AG04449 (cell line): ENCODE results near the gene IRF1.

Experiments used
- CTCF ChIA-PET: fragments of 350-600 bp; formaldehyde crosslinking; extraction: SDS; loops from one replicate; lab custom pipeline; 2021; ENCODE audit warnings: antibody characterized with exemption; lab: Yijun Ruan, JAX
- POLR2A ChIA-PET: fragments of 400-600, 350-600 bp; formaldehyde crosslinking; extraction: SDS; loops from one replicate; lab custom pipeline; 2020; ENCODE audit warnings: antibody characterized with exemption, inconsistent platforms; lab: Yijun Ruan, JAX
- DNase-seq: peaks from one replicate; pipeline ENCODE4 v3.0.0-alpha.2; 2010; ENCODE audit warnings: low read depth, low spot score
- H3K4me3 ChIP-seq: 2 replicates; pipeline ENCODE4 v1.5.1; 2011; ENCODE audit warnings: low read depth, mild to moderate bottlenecking, control low read depth, low read length
- CTCF ChIP-seq: IDR thresholded peaks from one replicate; pipeline ENCODE4 v1.5.1; 2011; ENCODE audit warnings: mild to moderate bottlenecking, moderate library complexity, low read length, control low read depth, inconsistent platforms; ENCODE audit not compliant: insufficient read depth; ENCODE audit errors: missing control alignments

The IRF1 gene

GRCh38 chr5:132471151-132471907 is 19.2 kb downstream of the IRF1 start:
- no peak for DNase-seq
- H3K4me3 ChIP-seq: no peak overlapping the region
- CTCF ChIA-PET: interaction anchor here (0.8 to 4.0 kb wide), 11 partner anchors 10 to 60 kb away, joined by 3 to 19 read pairs (median 5); partner anchors contain the start of gene IRF1
- POLR2A ChIA-PET: interaction anchor here (0.7 to 2.4 kb wide), 2 partner anchors 12 to 19 kb away, joined by 4 to 8 read pairs; partner anchors contain the start of gene IRF1
- TF ChIP-seq CTCF: no peak

DNA sequence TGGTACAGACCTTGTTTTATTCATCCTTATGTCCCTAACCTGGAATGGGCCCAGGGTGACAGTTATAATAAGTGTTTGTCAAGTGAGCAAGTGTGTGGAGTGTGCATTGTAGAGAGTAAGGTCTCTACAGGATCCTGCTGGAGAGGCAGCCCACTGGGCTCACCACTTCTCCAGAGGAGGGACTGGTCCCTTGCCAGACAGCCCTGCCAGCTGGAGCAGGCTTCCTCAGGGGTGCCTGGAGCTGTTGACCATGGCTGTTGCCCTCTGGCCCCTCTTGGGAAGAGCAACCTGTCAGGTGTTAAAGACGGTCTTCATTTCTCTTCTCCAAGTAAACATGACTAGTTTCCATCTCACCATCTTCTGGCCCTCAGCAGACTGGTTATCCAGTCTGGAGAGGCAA is 20.0 kb downstream of the IRF1 start:
- DNase-seq: no peak
- H3K4me3 ChIP-seq: no peak overlapping the region
- CTCF ChIA-PET: interaction anchor here (1.1 to 4.0 kb wide), 6 partner anchors 10 to 50 kb away, joined by 3 to 19 read pairs (median 6); no protein-coding TSS in a partner anchor
- POLR2A ChIA-PET: interaction anchor here (2.4 kb wide), 1 partner anchor 20 kb away, joined by 8 read pairs; the partner anchor contains the start of gene IRF1
- TF ChIP-seq CTCF: no peak

- TF ChIP-seq CTCF: no peak
- no peak overlapping the region for H3K4me3 ChIP-seq
- DNase-seq: no peak
- POLR2A ChIA-PET: interaction anchor here (2.4 kb wide), 1 partner anchor 20 kb away, joined by 8 read pairs; the partner anchor contains the start of gene IRF1
- CTCF ChIA-PET: interaction anchor here (1.0 to 4.0 kb wide), 12 partner anchors 8 to 84 kb away, joined by 3 to 19 read pairs (median 5); no protein-coding TSS in a partner anchor
Measured at GRCh38 chr5:132470010-132470392, 20.6 kb downstream of the IRF1 start.

DNA sequence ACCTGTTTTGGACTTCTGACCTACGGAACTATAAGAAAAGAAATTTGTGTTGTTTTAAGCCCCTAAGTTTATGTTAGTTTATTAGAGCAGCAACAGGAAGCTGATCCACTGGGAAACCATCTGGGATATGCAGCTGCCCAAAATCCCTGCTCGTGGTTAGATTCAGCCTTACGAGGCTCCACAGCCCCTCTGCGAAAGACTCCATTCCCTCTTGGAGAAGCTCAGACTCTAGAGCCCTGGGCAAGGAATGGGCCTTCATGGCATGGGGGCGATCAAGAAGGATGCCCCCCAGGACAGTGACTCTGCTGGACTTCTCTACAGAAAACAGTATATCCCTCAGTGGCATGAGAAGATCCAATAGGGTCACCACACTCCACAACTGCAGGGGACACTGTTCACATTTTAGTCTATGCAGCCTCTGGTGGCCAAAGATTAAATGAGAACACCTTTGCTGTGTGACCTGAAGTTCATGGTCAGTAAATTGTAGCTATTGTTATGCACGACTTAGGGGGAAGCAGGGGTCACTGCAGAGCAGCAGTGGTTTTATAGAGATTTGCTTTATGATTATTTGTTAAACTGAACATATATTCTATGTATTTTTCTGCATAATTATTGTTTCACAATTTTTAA is 21.1 kb downstream of the IRF1 start:
- no peak for DNase-seq
- no peak overlapping the region for H3K4me3 ChIP-seq
- ChIA-PET CTCF (interaction anchor here (1.0 to 4.0 kb wide), 12 partner anchors 9 to 84 kb away, joined by 3 to 19 read pairs (median 5); no protein-coding TSS in a partner anchor), POLR2A (interaction anchor here (0.6 to 2.4 kb wide), 3 partner anchors 21 to 26 kb away, joined by 3 to 8 read pairs (median 3); partner anchors contain the start of gene IRF1)
- TF ChIP-seq CTCF: no peak

DNA sequence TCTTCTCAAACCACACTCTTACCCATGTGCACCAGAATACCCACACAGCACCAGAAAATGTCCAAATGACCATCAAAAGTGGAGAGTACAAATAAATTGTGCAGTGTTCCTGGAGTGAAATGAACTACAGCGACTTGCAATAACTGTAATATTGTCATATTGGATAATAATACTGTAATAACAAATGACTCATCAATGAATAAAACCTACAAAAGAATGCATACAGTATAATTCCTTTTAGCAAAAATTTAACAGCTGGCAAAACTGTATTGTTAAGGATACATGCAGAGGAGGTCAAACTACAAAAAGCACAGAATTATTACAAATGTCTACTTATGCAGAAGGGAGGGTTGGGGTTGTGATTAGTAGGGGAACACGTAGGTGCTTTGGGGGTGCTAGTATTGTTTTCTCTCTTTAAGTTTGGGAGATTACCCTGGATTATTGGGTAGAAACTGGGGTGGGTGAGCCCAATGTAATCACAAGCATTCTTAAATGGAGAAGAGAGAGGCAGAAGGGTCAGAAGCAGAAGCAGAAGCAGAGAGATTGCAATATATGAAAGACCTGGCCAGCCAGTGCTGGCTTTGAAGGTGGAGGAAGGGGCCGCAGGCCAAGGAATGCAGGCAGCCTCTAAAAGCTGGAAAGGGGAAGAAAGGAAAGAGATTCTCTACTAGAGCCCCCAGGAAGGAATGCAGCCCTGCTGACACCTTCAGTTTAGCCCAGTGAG is 21.8 kb downstream of the IRF1 start:
- POLR2A ChIA-PET: interaction anchor here (0.6 to 1.2 kb wide), 2 partner anchors 22 to 27 kb away, joined by 3 read pairs; partner anchors contain the start of gene IRF1
- DNase-seq: no peak
- no peak for TF ChIP-seq CTCF
- no peak overlapping the region for H3K4me3 ChIP-seq
- CTCF ChIA-PET: interaction anchor here (1.0 to 4.0 kb wide), 10 partner anchors 9 to 83 kb away, joined by 3 to 19 read pairs (median 6); no protein-coding TSS in a partner anchor
